Motor neuron (in vitro differentiated cells): ENCODE results near the gene EEIG2. TPM values are rescaled to one million over a fixed set of nuclear protein-coding genes. Genes with fewer than 3 reads are reported as not detected.
"Not testable (repeated sequence)": the region's sequence is repeated elsewhere in the genome, so short reads cannot be mapped to it uniquely, and the experiment has no call there.

Source experiments
- ATAC-seq, 8 experiments: fragments of 200-7000 bp; cut with Tn5 transposase; replicated peaks in 6 of 8; 2 replicates each; pipeline ENCODE4 v1.8.0; 2021; ENCODE audit warnings: mild to moderate bottlenecking in 8 of 8, moderate library complexity in 8 of 8
- H3K27ac ChIP-seq, 2 donors: fragments of 250-450 bp; sonication (Bioruptor Pico); 2 replicates each; pipeline ENCODE4 v1.9.0; 2021; ENCODE audit warnings: antibody characterized with exemption in 2 of 2, mild to moderate bottlenecking in 2 of 2, moderate library complexity in 1 of 2
- H3K4me1 ChIP-seq, 2 donors: fragments of 250-450 bp; sonication (Bioruptor Pico); replicated peaks in 1 of 2; 2 replicates each; pipeline ENCODE4 v1.6.1; 2021; ENCODE audit warnings: antibody characterized with exemption in 2 of 2, mild to moderate bottlenecking in 2 of 2, moderate library complexity in 1 of 2
- H3K4me3 ChIP-seq, 5 donors: fragments of 250-450 bp; sonication (Bioruptor Pico); 2 replicates each; pipeline ENCODE4 v1.9.0; 2021; ENCODE audit warnings: antibody characterized with exemption in 5 of 5, mild to moderate bottlenecking in 5 of 5, moderate library complexity in 4 of 5
- WGBS, 10 experiments: fragments of 450-650 bp; shearing (Covaris generic); methylation state at CpG; one replicate each; pipeline ENCODE4 v1.0.0; 2022; 5-methylcytosine and 5-hydroxymethylcytosine counted together
- in situ Hi-C, 9 experiments: fragments of 400-800 bp; cut with MboI; loops; one replicate each; pipeline ENCODE4 v1.15.0; 2021; ENCODE audit warnings: low sequenced_read_pairs in 9 of 9, low pct_unique_long_range_greater_than_20kb in 2 of 9; ENCODE audit not compliant: unreplicated experiment in 9 of 9
- total RNA-seq, 8 experiments: library from RNA; unstranded; fragments of 300-600 nt; gene quantifications; 2 replicates each; pipeline versions ENCODE4 v1.2.3 to v1.2.4, GENCODE V29; 2022

The EEIG2 gene
- total RNA-seq = 10 to 100 TPM in 5 of 8 experiments, 1 to 10 TPM in 2, under 1 TPM in 1; 0.49 to 36.7 (median 20.4) TPM

DNA sequence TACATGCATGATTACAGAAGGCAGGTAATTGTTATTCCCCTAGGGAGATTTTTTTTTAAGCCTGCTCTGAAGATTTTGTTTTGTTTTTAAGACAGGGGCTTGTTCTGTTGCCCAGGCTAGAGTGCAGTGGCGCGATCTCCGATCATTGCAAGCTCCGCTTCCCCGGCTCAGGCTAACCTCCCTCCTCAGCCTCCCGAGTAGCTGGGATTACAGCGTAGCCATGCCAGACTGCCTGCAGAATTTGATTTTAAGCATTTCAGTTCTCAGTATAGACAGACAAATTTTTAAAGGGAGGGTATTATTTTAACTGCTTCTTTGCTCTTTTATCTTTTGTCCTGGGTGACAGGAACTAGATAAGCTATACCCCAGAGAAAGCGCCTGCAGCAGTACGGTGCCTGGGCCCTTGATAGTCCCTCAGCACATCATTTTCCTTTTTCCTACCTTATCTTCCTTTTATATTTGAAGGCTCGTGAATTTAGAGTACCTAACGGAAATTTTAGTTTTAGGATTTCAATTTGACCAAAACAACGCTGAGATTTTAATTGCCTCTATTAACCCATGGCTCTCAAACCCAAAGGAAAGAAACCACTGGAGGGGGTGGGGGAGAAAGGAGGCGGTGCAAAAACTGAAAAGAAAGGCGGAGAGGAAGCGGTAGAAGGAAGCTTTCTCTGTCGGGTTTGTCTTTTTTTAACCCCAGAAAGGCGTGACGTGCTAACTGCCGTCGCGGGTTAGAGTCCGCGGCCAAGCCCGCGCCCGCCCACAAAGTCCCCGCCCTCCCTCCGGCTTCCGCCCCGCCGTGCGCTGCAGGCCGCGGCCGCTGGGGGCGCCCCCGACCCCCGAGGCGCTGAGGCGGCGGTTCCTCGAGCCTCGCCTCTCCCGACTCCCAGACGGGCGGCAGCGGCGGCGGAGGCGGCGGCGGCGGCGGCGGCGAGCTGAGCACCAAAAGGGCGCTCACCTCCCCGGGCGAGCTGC is at the start of gene EEIG2:
EEIG2 (plus strand) TSS at position 886 of the 972 bp plus-strand sequence. CDS start 329 bp downstream, outside the sequence.
- H3K4me1 ChIP-seq = peaks cover 17 to 28% of the 10 kb centered on the region in 2 donors
- 23 to 93% (median 45%) methylated on average over 5 to 20 of the region's 59 CpGs for WGBS, 10 experiments
- peak; percentile 86 to 93 (median 92) for ATAC-seq
- H3K4me3 ChIP-seq = peak within 1 kb of the TSS; percentile 60 to 74 (median 61)
- in situ Hi-C loops = no loop called here
- H3K27ac ChIP-seq = peak within 1 kb of the TSS; percentile 67 to 78

DNA sequence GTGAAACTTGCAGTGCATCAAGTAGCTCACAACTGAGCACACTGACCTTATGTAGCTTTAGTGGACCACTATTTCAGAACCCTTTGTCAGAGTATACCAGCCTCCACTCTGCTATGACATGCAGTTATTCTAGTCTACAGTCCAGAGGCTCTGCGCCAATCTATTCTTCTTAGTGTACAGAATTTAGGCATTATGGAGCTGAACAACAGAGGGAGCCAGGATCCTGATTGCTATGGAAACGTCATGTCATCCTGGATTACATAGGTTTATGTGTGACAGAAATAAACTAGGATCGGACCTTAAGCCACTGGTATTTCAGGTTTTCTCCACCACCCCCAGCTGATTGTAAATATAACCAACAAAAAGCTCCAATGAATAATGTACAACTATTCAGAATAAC is 48.1 kb upstream of the EEIG2 start:
- ATAC-seq = peak in 2 of 8 experiments; percentile 33 to 41
- in situ Hi-C loops = loop anchor here in 1 of 9 experiments (10.0 kb wide), 1 partner anchor 133 kb away; no protein-coding TSS in a partner anchor
- WGBS, 10 experiments = 0 to 92% (median 59%) methylated on average over 1 to 3 of the region's 3 CpGs; no CpG with 5 or more reads in 1 of the 10 experiments
- no peak overlapping the region for H3K27ac ChIP-seq
- peaks cover 0 to 3% of the 10 kb centered on the region in 2 donors for H3K4me1 ChIP-seq
- H3K4me3 ChIP-seq = no peak overlapping the region

DNA sequence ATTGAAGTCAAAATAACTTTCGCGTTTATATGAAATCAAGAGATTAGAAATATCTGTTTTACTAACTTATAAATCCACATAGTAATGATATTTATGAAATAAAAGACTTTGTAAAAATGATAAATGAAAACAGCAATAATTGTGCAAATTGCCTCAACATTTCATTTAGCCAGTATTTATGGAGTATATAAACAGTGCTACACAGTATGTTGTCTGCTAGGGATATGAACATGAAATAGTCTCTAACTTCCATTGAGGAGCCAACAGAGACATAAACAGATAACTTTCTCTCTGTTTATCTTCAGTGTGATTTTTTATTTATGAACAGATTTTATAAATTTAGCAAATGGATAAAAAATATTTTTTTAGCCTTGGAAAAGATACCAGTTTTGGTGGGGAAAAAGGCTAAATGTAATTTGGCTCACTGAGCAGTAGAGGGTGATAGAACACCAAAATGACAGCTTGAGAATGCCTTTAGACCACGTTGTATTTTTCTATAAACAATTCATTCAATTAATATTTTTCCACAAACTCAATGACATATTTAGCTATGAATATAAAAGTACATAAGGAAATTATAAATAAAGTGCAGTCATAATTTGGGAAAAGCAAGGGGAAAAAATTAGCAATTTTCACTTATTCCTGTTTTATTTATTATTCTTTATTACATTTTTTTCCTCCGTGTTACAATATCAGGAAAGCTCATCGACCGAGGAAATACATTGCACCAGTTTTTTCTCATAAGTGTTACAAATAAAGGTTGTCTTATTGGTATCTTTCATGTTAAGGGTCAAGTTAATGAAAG is 47.5 kb upstream of the EEIG2 start:
- peak in 4 of 8 experiments; percentile 16 to 45 (median 20) for ATAC-seq
- peaks cover 0 to 3% of the 10 kb centered on the region in 2 donors for H3K4me1 ChIP-seq
- no peak overlapping the region for H3K4me3 ChIP-seq
- H3K27ac ChIP-seq = no peak overlapping the region
- in situ Hi-C loops = loop anchor here in 1 of 9 experiments (10.0 kb wide), 1 partner anchor 132 kb away; no protein-coding TSS in a partner anchor
- WGBS, 10 experiments = 43 to 77% (median 57%) methylated on average over 6 of the region's 6 CpGs

DNA sequence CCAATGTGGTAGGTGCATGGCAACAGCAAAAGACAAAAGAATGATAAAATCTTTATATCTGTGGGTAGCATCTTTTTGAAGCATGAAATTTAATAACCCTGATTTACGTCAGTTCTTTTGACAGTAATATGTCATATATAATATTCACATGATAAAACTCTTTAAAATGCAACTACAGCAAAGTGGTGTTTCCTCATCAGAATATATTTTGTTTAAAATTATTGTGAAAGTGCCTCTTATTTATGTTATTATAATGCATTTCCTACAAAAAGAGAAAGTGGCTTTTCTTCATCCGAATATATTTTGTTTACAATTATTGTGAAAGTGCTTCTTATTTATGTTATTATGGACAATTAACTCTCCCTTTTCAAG is 46.9 kb upstream of the EEIG2 start:
- in situ Hi-C loops = loop anchor here in 1 of 9 experiments (10.0 kb wide), 1 partner anchor 132 kb away; no protein-coding TSS in a partner anchor
- H3K27ac ChIP-seq = no peak overlapping the region
- peaks cover 0 to 3% of the 10 kb centered on the region in 2 donors for H3K4me1 ChIP-seq
- WGBS, 10 experiments = 0 to 81% (median 50%) methylated on average over 1 to 2 of the region's 2 CpGs; no CpG with 5 or more reads in 1 of the 10 experiments
- no peak overlapping the region for H3K4me3 ChIP-seq
- no peak for ATAC-seq

DNA sequence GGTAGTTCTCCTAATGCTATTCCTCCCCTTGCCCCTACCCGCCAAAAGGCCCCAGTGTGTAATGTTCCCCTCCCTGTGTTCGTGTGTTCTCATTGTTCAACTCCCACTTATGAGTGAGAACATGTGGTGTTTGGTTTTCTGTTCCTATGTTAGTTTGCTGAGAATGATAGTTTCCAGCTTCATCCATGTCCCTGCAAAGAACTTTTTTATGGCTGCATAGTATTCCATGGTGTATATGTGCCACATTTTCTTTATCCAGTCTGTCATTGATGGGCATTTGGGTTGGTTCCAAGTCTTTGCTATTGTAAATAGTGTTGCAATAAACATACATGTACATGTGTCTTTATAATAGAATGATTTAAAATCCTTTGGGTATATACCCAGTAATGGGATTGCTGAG is 46.0 kb upstream of the EEIG2 start:
- not testable (repeated sequence) for H3K4me1 ChIP-seq, H3K4me3 ChIP-seq, ATAC-seq, H3K27ac ChIP-seq
- 100% methylated on average over 1 to 2 of the region's 2 CpGs; no CpG with 5 or more reads in 7 of the 10 experiments for WGBS, 10 experiments
- in situ Hi-C loops = loop anchor here in 1 of 9 experiments (10.0 kb wide), 1 partner anchor 131 kb away; no protein-coding TSS in a partner anchor

DNA sequence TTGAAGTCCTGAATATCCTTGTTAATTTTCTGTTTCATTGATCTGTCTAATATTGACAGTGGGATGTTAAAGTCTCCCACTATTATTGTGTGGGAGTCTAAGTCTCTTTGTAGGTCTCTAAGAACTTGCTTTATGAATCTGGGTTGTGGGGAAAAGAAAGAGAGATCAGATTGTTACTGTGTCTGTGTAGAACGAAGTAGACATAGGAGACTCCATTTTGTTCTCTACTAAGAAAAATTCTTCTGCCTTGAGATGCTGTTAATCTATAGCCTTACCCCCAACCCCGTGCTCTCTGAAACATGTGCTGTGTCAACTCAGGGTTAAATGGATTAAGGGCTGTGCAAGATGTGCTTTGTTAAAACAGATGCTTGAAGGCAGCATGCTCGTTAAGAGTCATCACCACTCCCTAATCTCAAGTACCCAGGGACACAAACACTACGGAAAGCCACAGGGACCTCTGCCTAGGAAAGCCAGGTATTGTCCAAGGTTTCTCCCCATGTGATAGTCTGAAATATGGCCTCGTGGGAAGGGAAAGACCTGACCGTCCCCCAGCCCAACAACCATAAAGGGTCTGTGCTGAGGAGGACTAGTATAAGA is 42.5 kb upstream of the EEIG2 start:
- in situ Hi-C loops = loop anchor here in 1 of 9 experiments (10.0 kb wide), 1 partner anchor 127 kb away; no protein-coding TSS in a partner anchor

DNA sequence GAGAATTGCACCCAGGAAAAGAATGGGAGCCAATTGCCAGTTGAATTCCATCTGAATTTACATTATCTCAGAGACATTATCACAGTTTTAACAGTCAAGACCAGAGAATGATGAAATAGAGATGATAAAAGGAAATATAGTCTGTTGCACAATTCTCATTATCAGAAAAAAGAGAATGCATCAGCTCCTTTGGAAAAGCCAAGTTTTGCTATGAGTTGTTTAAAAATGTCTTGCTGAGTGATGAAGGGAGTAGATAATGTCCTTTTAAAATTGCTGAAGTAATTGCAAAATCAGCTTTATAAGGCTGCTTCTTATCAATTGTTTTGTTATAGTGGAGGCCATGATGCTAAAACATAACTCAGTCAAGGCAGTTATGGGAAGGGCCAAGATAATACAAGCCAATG is 37.9 kb upstream of the EEIG2 start:
- in situ Hi-C loops = no loop called here
- ATAC-seq = no peak
- Histone ChIP-seq H3K4me1 (no peaks in the 10 kb centered on the region), H3K4me3 (no peak overlapping the region), H3K27ac (no peak overlapping the region)

More for the DNA sequence above, 42.5 kb upstream of the EEIG2 start:
- H3K27ac ChIP-seq, H3K4me3 ChIP-seq, H3K4me1 ChIP-seq, ATAC-seq: not testable (repeated sequence)
- 4 to 86% (median 54%) methylated on average over 1 to 5 of the region's 6 CpGs; no CpG with 5 or more reads in 3 of the 10 experiments for WGBS, 10 experiments

DNA sequence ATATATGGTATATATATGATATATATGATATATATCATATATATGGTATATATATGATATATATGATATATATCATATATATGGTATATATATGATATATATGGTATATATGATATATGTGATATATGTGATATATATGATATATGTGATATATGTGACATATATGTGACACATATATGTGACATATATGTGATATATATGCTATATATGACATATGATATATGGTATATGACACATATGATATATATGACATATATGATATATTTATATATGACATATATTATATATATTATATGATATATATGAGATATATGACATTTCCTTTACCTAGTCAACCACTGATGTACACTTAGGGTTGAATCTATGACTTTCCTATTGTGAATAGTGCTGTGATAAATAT is 36.1 kb upstream of the EEIG2 start:
- H3K4me3 ChIP-seq = no peak overlapping the region
- no peak overlapping the region for H3K27ac ChIP-seq
- ATAC-seq = no peak
- in situ Hi-C loops = no loop called here
- H3K4me1 ChIP-seq = no peaks in the 10 kb centered on the region

DNA sequence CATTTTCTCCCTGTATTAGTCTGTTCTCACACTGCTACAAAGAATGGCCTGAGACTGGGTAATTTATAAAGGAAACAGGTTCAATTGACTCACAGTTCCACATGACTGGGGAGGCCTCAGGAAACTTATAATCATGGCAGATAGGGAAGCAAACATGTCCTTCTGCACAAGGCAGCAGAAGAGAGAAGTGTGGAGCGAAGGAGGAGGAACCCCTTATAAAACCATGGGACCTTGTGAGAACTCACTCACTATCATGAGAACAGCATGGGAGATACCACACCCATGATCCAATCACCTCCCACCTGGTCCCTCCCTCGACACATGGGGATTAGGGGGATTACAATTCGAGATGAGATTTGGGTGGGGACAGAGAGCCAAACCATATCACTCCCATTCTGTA is 35.2 kb upstream of the EEIG2 start:
- in situ Hi-C loops = no loop called here
- no peak for ATAC-seq

DNA sequence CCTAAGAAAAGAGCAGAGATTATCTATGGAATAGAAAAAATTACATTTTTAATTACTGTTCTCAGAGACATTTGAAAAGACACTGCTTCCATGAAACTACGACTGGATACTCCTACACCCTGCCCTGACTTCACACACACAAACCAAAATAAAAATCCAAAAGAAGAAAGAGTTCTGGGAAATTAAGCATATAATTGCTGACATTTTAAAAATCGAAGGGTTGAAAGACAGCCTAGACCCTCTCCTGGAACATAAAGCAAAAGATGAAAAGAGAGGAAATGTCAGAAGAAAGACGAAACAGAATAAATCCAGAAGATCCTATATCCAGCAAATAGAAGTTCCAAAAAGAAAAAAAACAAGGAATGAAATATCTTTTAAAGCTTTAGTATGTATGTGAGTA is 32.8 kb upstream of the EEIG2 start:
- in situ Hi-C loops = no loop called here

More for the DNA sequence above, 35.2 kb upstream of the EEIG2 start:
- no peaks in the 10 kb centered on the region for H3K4me1 ChIP-seq
- WGBS, 10 experiments = 0 to 100% (median 76%) methylated on average over 1 to 3 of the region's 3 CpGs; no CpG with 5 or more reads in 2 of the 10 experiments
- no peak overlapping the region for H3K27ac ChIP-seq
- no peak overlapping the region for H3K4me3 ChIP-seq

DNA sequence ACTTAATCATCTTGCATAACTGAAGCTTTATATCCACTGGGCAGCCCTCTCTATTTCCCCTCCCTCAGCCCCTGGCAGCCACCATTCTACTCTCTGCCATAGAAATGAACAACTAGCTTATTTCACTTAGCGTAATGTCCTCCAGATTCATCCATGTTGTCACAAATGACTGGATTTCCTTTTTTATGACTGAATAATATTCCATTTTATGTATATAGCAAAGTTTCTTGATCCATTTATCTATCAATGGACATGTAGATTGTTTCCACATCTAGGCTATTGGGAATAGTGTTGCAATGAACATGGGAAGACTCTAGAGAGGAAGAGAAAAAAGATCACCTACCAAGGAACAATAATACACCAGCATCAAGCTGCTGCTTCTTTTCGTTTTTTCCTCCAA is 32.1 kb upstream of the EEIG2 start:
- H3K4me3 ChIP-seq = no peak overlapping the region
- no peak overlapping the region for H3K27ac ChIP-seq
- H3K4me1 ChIP-seq = no peaks in the 10 kb centered on the region
- in situ Hi-C loops = no loop called here
- WGBS, 10 experiments = 60 to 100% (median 90%) methylated on average over 1 to 2 of the region's 2 CpGs; no CpG with 5 or more reads in 1 of the 10 experiments
- ATAC-seq = no peak

More for the DNA sequence above, 32.8 kb upstream of the EEIG2 start:
- 29 to 100% (median 56%) methylated on average over 2 to 3 of the region's 3 CpGs for WGBS, 10 experiments
- Histone ChIP-seq H3K4me3 (no peak overlapping the region), H3K4me1 (no peaks in the 10 kb centered on the region), H3K27ac (no peak overlapping the region)
- no peak for ATAC-seq

DNA sequence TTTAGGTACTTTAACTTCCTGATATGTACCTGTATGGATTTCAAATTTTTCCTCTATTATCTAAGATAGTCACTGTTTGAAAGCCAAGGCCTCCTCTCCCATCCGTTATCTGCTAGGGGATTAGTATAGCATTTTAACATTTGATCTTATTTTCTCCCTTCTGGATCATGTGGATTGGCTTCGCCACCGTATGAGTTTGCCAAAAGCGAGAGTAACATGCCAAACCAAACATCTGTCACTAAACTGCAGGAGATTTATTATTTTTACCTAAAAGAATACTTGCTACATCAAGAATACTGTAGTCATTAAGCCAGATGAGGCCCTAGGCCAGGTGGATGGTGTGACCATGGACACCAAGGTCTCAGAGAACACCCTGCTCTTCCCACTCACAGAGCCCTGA is 28.5 kb upstream of the EEIG2 start:
- H3K4me1 ChIP-seq = no peaks in the 10 kb centered on the region
- no peak for ATAC-seq
- H3K4me3 ChIP-seq = no peak overlapping the region
- in situ Hi-C loops = no loop called here
- 24 to 98% (median 90%) methylated on average over 1 to 4 of the region's 4 CpGs; no CpG with 5 or more reads in 1 of the 10 experiments for WGBS, 10 experiments
- H3K27ac ChIP-seq = no peak overlapping the region
